ENCODE measurements around the gene C14orf119.
A peak's percentile ranks its signal among the peaks of the same experiment; 100 is the strongest.

Gene C14orf119

DNA sequence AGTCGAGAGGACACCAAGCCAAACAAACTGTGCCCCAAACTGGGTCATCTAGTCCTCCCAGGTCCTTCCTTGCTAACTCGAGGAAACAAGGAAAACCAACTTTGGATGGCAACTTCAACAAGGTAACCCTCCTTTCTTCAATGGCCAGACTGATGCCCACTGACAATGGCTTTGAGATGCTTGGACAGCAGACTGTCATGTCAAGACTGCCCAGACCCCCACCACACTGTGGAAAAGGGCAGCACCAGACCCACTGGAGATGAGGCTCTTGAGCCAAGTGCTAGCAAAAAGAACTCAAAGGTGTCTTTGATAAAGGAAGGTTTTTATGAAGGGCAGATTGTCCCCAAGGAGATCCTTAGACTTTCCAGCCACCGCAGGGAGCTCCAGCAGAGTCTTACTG lies 28.9 kb upstream of the C14orf119 start:
- no peak overlapping the region for H3K4me3 ChIP-seq (ENCODE audit: low read depth, low read length)
- no peak for DNase-seq (ENCODE audit: low read depth)
- TF ChIP-seq, protein P1, sequence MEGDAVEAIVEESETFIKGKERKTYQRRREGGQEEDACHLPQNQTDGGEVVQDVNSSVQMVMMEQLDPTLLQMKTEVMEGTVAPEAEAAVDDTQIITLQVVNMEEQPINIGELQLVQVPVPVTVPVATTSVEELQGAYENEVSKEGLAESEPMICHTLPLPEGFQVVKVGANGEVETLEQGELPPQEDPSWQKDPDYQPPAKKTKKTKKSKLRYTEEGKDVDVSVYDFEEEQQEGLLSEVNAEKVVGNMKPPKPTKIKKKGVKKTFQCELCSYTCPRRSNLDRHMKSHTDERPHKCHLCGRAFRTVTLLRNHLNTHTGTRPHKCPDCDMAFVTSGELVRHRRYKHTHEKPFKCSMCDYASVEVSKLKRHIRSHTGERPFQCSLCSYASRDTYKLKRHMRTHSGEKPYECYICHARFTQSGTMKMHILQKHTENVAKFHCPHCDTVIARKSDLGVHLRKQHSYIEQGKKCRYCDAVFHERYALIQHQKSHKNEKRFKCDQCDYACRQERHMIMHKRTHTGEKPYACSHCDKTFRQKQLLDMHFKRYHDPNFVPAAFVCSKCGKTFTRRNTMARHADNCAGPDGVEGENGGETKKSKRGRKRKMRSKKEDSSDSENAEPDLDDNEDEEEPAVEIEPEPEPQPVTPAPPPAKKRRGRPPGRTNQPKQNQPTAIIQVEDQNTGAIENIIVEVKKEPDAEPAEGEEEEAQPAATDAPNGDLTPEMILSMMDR (conservative IDR thresholded peaks at IDR 0.05; ENCODE audit: low read depth, low read length) = no peak

DNA sequence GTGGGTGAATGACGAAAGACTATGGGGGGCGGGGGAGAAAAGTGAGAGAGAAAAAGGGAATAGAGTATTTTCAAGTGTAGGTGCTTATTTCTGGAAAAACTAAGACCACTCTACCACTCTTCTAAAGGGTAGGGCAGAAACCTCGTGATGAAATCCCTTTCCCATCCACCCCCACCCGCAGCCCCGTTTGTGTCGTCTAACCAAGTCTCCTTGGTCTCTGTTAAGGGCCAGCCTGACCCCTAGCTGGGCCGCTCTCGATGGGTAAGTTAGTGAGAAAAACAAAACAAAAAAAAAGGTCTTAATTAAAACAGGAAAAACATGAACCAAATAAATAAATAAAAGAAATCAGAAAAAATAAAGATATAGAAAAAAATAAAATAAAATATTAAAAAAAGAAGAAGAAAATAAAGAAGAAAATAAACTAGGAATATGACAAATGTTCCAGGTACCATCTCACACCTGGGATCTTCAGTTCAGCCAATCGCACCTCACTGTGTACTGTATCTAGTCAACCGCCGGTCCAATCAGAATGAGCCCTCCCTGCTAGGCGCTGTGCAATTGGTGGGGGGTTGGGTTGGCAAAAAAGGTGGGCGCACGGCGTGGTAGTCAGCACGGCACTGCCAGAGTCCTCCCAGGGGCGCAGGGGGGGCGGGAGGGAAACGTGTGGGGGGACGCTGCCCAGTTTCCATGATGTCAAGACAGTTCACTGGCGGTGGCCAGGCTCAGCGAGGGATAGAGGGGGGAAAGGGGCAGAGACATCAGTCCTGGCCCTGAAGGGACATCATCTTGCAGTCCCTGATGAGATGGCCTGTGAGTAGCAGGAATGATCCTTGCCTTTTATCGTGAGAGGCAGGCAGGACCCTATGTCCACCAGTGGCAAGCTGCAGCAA lies 28.2 kb upstream of the C14orf119 start:
- no peak for DNase-seq (ENCODE audit: low read depth)
- TF ChIP-seq, protein P1 (conservative IDR thresholded peaks at IDR 0.05; ENCODE audit: low read depth, low read length) = no peak
- no peak overlapping the region for H3K4me3 ChIP-seq (ENCODE audit: low read depth, low read length)

DNA sequence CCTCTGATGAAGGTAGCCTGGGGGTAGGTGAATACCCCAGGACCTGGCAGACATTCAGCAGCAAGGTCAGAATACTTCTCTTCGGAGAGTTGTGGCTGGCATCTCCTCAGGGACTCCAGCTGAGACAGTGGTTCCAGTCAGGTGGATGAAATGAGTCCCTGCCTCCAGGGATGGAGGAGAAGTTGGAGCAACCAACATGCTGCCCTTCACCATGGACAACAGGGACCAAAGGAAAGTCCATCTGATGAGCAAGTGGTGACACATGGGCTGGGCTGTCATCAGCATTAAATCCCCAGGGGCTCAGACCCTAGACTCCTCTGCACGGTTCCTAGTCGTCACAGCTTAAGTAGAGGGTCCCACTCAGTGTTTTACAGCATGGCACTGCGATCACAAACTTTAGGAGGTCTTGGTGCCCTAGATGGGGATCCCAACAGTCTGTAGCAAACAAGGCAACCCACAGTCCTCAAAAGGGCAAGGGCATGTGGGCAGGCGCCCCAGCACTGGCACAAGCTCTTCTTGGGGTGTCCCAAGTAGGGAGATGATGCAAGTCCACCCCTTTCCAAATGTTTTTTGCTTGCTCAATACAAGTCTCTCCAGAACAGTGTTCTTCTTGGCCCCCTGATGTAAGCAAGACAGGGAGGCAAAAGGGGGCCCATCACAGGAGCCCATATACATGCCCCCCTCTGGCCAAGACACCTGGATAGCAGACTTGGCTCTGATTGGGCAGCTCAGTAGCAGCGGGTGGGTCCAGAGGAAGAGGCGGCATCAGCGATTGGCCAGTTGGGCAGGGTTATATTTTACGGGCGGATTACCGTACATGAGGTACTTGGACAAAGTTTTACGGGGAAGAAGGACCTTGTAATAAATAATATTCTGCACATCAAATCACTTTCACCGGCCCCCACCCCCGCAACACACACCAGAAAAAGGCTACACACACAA lies 27.2 kb upstream of the C14orf119 start:
- H3K4me3 ChIP-seq (ENCODE audit: low read depth, low read length) = peak overlapping the region; percentile 37
- TF ChIP-seq, protein P1 (conservative IDR thresholded peaks at IDR 0.05; ENCODE audit: low read depth, low read length) = no peak
- DNase-seq (ENCODE audit: low read depth) = no peak

DNA sequence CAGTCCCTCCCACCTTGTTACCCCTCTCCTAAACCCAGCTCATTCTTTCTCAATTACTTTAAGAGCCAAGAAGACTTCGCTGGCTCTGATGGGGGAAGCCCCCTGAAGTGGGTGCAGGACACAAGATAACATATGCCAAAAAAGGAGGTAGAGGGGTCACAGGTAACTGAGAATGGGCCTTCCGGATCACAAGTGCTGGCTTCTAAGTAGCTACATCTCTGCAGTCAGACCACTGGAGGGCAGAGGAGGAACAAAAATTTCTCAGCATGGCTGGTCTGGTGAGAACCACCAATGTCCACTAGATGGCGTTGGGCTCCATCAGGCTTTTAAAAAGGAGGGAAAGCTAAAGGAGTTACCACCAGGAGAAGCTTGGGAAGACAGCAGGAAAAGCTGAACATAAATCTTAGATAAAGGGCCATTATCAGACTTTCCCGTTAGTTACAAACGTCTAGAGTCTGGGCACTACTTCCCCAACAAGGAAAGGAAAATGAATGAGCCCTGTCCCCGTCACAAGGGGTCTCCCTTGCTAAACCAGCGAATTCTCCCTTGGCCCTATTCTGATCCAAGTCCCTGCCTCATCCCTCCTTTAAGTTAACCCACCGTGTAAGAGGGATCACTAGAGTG lies 26.4 kb upstream of the C14orf119 start:
- DNase-seq (ENCODE audit: low read depth) = peak; percentile 96
- TF ChIP-seq, protein P1 (conservative IDR thresholded peaks at IDR 0.05; ENCODE audit: low read depth, low read length) = peak; percentile 98
- H3K4me3 ChIP-seq (ENCODE audit: low read depth, low read length) = peak overlapping the region; percentile 37

DNA sequence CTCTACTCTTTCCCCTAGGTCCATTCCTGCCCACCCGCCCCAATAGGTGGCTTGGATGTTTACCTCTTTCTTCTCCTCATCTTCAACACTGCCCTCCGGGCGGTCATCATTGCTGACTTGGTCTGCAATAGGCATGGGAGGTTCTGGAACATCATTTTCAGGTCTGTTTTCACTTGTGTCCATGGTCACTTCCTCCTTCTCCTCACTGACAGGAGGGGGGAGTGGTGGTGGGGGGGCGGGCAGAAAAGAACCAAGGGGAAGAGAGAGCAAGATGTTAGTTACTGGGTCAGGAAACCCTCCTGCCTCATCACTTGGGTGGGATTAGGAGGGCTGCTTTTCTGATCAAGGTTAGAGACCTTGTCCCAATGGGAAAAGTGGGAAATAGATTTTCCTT lies 25.9 kb upstream of the C14orf119 start:
- H3K4me3 ChIP-seq (ENCODE audit: low read depth, low read length) = no peak overlapping the region
- no peak for DNase-seq (ENCODE audit: low read depth)
- TF ChIP-seq, protein P1 (conservative IDR thresholded peaks at IDR 0.05; ENCODE audit: low read depth, low read length) = no peak

DNA sequence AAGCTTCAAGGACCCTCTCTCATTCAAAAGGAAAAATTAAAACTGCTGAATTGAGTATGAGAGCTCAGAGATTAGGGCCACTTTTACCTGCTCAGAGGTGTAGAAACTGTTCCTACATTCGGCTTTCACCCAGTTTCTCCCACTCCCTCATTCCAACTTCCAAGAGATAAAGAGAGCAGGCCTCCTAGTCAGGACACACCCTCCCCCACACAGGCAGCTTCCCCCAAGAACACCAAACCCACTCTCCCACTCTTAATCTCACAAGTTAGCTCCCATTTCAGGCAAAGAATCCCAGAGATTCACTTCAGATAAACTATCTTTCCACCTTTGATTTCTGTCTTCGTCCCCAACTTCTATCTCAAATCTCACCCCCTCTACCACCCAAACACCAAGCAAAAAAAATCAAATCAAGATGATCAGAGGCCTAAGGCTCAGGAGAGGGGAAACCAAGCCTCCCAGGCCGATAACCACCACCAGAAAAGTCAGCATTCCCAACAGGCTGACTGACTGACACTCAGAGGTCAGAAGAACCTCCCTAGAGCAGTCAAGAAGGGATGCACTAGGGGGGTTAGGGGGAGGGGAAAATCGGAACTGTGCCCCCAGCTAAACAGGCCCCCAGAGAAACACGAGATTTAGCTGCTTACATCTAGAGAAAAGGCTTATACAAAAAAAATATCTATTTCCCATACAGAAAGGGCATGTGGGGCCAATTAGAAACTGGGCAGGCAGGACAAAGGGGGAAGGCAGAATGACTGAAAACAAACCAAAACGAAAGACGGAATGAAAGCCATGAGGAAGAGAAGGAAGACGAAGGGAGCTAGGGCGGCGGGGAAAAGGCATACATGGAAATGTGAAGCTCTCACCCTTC lies 24.8 kb upstream of the C14orf119 start:
- TF ChIP-seq, protein P1 (conservative IDR thresholded peaks at IDR 0.05; ENCODE audit: low read depth, low read length) = no peak
- DNase-seq (ENCODE audit: low read depth) = no peak
- H3K4me3 ChIP-seq (ENCODE audit: low read depth, low read length) = peak overlapping the region; percentile 90
